Fibroblast of the conjunctiva (primary cell): Measurements from ENCODE around the gene CAD.

Experiments
- DNase-seq: peaks from one replicate; pipeline ENCODE4 v3.0.0-alpha.2; 2010; ENCODE audit warnings: low read depth

The CAD gene

GRCh38 chr2:27281855-27282559, 64.8 kb downstream of the CAD start, which contains the start of gene TRIM54:
Gene TRIM54 (plus strand): TSS chr2:27282429. CDS start chr2:27282732, 303 bp downstream.
- no peak for DNase-seq

GRCh38 chr2:27282892-27283291, 65.7 kb downstream of the CAD start:
- no peak for DNase-seq

GRCh38 chr2:27284996-27285395, 67.8 kb downstream of the CAD start:
- DNase-seq: no peak

GRCh38 chr2:27285481-27285880, 68.3 kb downstream of the CAD start:
- no peak for DNase-seq

GRCh38 chr2:27288610-27289009, 71.4 kb downstream of the CAD start:
- DNase-seq: no peak

GRCh38 chr2:27290549-27290948, 73.4 kb downstream of the CAD start:
- no peak for DNase-seq

GRCh38 chr2:27291865-27292264, 74.7 kb downstream of the CAD start:
- DNase-seq: no peak
